DND-41 (cell line): Measurements from ENCODE around the gene LAMA2.

ENCODE experiments used
- ATAC-seq: fragments of 200-7000 bp; cut with Tn5 transposase; 3 replicates; pipeline ENCODE4 v1.9.1; 2021; ENCODE audit warnings: low read depth; ENCODE audit not compliant: insufficient read depth
- DNase-seq: peaks from one replicate; pipeline ENCODE4 v3.0.0-alpha.2; 2020
- H2AFZ ChIP-seq: 2 replicates; pipeline ENCODE4 v1.6.0; 2012; ENCODE audit warnings: low read depth, low read length
- H3K27ac ChIP-seq: 2 replicates; pipeline ENCODE4 v1.5.1; 2012; ENCODE audit warnings: low read length, inconsistent platforms
- H3K27me3 ChIP-seq: fragments of 200-600 bp; sonication (generic); 2 replicates; pipeline ENCODE4 v1.6.0; 2012; ENCODE audit warnings: low read length, mild to moderate bottlenecking, inconsistent platforms; ENCODE audit not compliant: insufficient read depth, poor library complexity
- H3K36me3 ChIP-seq: 2 replicates; pipeline ENCODE4 v1.5.1; 2012; ENCODE audit warnings: low read length, inconsistent platforms; ENCODE audit not compliant: insufficient read depth
- H3K4me1 ChIP-seq: 2 replicates; pipeline ENCODE4 v1.5.1; 2012; ENCODE audit warnings: mild to moderate bottlenecking, low read length; ENCODE audit not compliant: insufficient read depth
- H3K4me2 ChIP-seq: 2 replicates; pipeline ENCODE4 v1.6.0; 2012; ENCODE audit warnings: mild to moderate bottlenecking, moderate library complexity, low read length, inconsistent platforms; ENCODE audit not compliant: insufficient read depth
- H3K4me3 ChIP-seq, 2 experiments: fragments of 200-600 bp in 1 of 2; shearing (Covaris generic) in 1 of 2; 2 replicates each; pipeline ENCODE4 v1.5.1; 2012 to 2016; ENCODE audit warnings: inconsistent platforms in 2 of 2, low read length in 2 of 2, mild to moderate bottlenecking in 2 of 2, low read depth in 1 of 2, moderate library complexity in 1 of 2
- H3K79me2 ChIP-seq: 2 replicates; pipeline ENCODE4 v1.6.0; 2012; ENCODE audit warnings: low read length, inconsistent platforms; ENCODE audit not compliant: insufficient read depth
- H3K9ac ChIP-seq: 2 replicates; pipeline ENCODE4 v1.6.0; 2012; ENCODE audit warnings: low read depth, mild to moderate bottlenecking, inconsistent platforms, low read length, moderate library complexity
- H3K9me3 ChIP-seq: 2 replicates; pipeline ENCODE4 v1.5.1; 2012; ENCODE audit warnings: low read length, moderate library complexity, mild to moderate bottlenecking, inconsistent platforms; ENCODE audit not compliant: insufficient read depth, severe bottlenecking
- H4K20me1 ChIP-seq: 2 replicates; pipeline ENCODE4 v1.6.0; 2012; ENCODE audit warnings: low read length; ENCODE audit not compliant: insufficient read depth
- EZH2 ChIP-seq: IDR thresholded peaks from 3 replicates; pipeline ENCODE4 v1.6.1; 2012; ENCODE audit warnings: borderline replicate concordance, low read depth, mild to moderate bottlenecking, moderate library complexity, low read length, inconsistent platforms; ENCODE audit not compliant: severe bottlenecking
- TF ChIP-seq, protein P1 (sequence below): IDR thresholded peaks from 2 replicates; pipeline ENCODE4 v1.5.1; 2012; ENCODE audit warnings: borderline replicate concordance, low read length, moderate library complexity, mild to moderate bottlenecking; ENCODE audit not compliant: poor library complexity, severe bottlenecking; ENCODE audit errors: extremely low read depth

Gene LAMA2

GRCh38 chr6:129504456-129504855 lies 621.5 kb downstream of the LAMA2 start:
- no peak for DNase-seq
- no peak for ATAC-seq
- H3K79me2 ChIP-seq: no peaks in the 10 kb centered on the region
- no peak overlapping the region for H3K27ac ChIP-seq
- no peak overlapping the region for H3K9ac ChIP-seq
- no peaks in the 10 kb centered on the region for H3K9me3 ChIP-seq
- no peaks in the 10 kb centered on the region for H3K27me3 ChIP-seq
- no peak overlapping the region for H3K4me2 ChIP-seq
- no peak overlapping the region for H2AFZ ChIP-seq
- no peak overlapping the region for H3K4me3 ChIP-seq
- 0 out of 2 replicates have a peak, but pooled peaks cover 2% of the 10 kb centered on the region for H3K4me1 ChIP-seq
- no peak for TF ChIP-seq EZH2
- TF ChIP-seq, protein P1, sequence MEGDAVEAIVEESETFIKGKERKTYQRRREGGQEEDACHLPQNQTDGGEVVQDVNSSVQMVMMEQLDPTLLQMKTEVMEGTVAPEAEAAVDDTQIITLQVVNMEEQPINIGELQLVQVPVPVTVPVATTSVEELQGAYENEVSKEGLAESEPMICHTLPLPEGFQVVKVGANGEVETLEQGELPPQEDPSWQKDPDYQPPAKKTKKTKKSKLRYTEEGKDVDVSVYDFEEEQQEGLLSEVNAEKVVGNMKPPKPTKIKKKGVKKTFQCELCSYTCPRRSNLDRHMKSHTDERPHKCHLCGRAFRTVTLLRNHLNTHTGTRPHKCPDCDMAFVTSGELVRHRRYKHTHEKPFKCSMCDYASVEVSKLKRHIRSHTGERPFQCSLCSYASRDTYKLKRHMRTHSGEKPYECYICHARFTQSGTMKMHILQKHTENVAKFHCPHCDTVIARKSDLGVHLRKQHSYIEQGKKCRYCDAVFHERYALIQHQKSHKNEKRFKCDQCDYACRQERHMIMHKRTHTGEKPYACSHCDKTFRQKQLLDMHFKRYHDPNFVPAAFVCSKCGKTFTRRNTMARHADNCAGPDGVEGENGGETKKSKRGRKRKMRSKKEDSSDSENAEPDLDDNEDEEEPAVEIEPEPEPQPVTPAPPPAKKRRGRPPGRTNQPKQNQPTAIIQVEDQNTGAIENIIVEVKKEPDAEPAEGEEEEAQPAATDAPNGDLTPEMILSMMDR: no peak
- H3K36me3 ChIP-seq: no peaks in the 10 kb centered on the region
- H4K20me1 ChIP-seq: no peaks in the 10 kb centered on the region

- no peaks in the 10 kb centered on the region for H4K20me1 ChIP-seq
- no peak overlapping the region for H3K4me2 ChIP-seq
- no peaks in the 10 kb centered on the region for H3K27me3 ChIP-seq
- no peak for DNase-seq
- TF ChIP-seq, protein P1: no peak
- no peak for TF ChIP-seq EZH2
- H3K9me3 ChIP-seq: no peaks in the 10 kb centered on the region
- H3K4me1 ChIP-seq: no peaks in the 10 kb centered on the region
- no peak overlapping the region for H2AFZ ChIP-seq
- no peaks in the 10 kb centered on the region for H3K79me2 ChIP-seq
- H3K9ac ChIP-seq: no peak overlapping the region
- no peak overlapping the region for H3K27ac ChIP-seq
- no peaks in the 10 kb centered on the region for H3K36me3 ChIP-seq
- no peak overlapping the region for H3K4me3 ChIP-seq
- no peak for ATAC-seq
Measured at GRCh38 chr6:129507059-129507807, 624.3 kb downstream of the LAMA2 start.

DNA sequence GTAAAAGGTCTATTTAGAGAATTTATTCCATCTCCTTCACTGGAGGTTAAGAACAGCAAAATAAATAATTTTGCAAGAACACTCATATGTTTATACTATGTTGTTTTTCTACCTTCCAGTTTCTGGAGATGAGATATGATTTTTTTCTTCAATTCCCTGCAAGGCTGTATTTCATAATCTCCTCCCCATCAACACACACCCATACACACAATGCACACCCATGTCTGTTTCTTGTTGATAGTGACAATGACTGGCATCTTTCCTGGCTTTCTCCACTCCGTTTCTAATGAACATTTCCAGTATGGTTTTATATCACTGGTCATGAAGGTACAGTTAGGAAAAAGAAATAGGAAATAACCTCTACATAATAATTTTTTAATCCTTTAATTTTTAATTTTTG lies 624.9 kb downstream of the LAMA2 start:
- Histone ChIP-seq H3K9ac (no peak overlapping the region), H3K4me3 (no peak overlapping the region), H3K4me2 (no peak overlapping the region), H3K4me1 (no peaks in the 10 kb centered on the region), H3K27me3 (no peaks in the 10 kb centered on the region), H3K36me3 (no peaks in the 10 kb centered on the region), H3K79me2 (no peaks in the 10 kb centered on the region), H2AFZ (no peak overlapping the region), H3K27ac (no peak overlapping the region), H4K20me1 (no peaks in the 10 kb centered on the region), H3K9me3 (no peaks in the 10 kb centered on the region)
- DNase-seq: no peak
- no peak for ATAC-seq
- TF ChIP-seq, protein P1: no peak
- TF ChIP-seq EZH2: no peak
